SH-SY5Y (cell line): ENCODE measurements around the gene ZDHHC14.

ENCODE experiments used
- GATA2 ChIP-seq: IDR thresholded peaks from 2 replicates; pipeline ENCODE4 v1.6.1; 2011; ENCODE audit warnings: mild to moderate bottlenecking, low read depth, low read length
- GATA3 ChIP-seq: IDR thresholded peaks from 2 replicates; pipeline ENCODE4 v1.6.1; 2011; ENCODE audit warnings: low read depth, mild to moderate bottlenecking, low read length, moderate library complexity

DNA sequence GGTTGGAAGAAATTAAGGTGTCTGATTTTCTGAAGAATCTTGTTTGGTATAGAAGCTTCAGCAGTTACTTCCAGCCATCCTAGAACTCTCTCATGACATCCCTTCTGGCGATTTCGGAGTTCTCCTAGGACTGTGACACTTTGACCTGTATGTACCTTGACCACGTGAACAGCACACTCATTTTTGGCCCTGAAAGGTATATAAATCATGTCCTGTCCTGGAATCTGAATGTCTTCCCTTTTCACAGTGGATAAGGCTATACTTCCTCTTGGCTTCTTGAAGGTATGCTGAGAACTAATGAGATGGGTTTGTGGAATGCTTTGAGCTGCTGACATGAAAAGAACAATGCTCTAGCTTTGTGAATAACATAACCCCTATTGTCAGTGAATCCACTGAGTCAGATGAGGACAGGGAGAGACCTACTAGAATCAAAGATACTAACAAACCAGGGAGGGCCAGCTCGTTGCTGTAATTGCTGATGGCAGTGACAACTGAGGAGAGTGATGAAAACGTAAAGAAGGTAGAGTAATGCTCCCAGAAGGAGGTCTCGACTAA is 6.0 kb upstream of the ZDHHC14 start:
- no peak for TF ChIP-seq GATA2
- no peak for TF ChIP-seq GATA3
